IPS-18a (cell line): ENCODE results near the gene FAM20A.

Source experiments
- H3K27ac ChIP-seq: one replicate; pipeline ENCODE4 v1.5.1; 2013; ENCODE audit warnings: low read length
- H3K27me3 ChIP-seq: one replicate; pipeline ENCODE4 v1.6.1; 2013; ENCODE audit warnings: mild to moderate bottlenecking, low read length; ENCODE audit not compliant: control insufficient read depth, insufficient read depth
- H3K36me3 ChIP-seq: one replicate; pipeline ENCODE4 v1.6.1; 2013; ENCODE audit warnings: low read depth, low read length; ENCODE audit not compliant: control insufficient read depth
- H3K4me1 ChIP-seq: one replicate; pipeline ENCODE4 v1.6.1; 2013; ENCODE audit warnings: low read depth, low read length; ENCODE audit not compliant: control insufficient read depth
- H3K4me3 ChIP-seq: one replicate; pipeline ENCODE4 v1.5.1; 2013; ENCODE audit warnings: low read length
- H3K9ac ChIP-seq: one replicate; pipeline ENCODE4 v1.6.1; 2013; ENCODE audit warnings: mild to moderate bottlenecking, low read length, moderate library complexity
- H3K9me3 ChIP-seq: one replicate; pipeline ENCODE4 v1.6.1; 2013; ENCODE audit warnings: low read depth, low read length; ENCODE audit not compliant: control insufficient read depth

FAM20A gene

DNA sequence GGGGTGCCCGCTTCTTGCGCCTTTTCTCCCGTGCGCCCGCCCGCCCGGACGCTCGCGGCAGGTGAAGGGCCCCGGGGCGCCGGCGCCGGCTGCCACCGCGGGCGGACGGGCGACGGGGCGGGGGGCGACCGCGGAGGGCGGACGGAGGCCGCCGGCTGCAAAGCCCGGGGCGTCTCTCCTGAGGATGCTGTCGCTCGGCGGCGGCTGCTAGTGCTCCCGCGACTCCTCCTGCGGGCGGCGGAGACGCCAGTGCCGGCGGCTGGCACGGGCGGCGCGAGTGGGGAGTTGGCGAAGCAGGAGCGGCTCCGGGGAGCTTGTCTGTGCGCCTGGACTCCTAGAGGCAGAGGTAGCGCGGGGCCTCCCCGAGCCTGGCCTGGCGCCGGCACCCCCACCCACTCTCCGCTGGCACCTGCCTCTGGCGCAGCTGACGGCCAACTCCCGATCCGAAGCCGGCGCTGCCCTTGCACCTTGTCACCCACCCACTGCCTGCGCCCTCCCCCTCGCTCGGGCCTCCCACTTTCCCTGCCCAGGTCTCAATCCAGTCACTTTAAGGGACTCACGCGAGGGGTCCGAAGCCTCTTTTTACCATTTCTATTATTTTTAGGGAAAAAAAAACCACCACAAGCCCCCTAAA, at the start of gene FAM20A:
Gene FAM20A, minus strand, starts transcription at position 437 of the 634 bp plus-strand sequence. CDS start 701 bp downstream, outside the sequence.
- H3K9me3 ChIP-seq = no peaks in the 10 kb centered on the region
- H3K36me3 ChIP-seq = no peaks in the 10 kb centered on the region
- peaks cover 49% of the 10 kb centered on the region for H3K27me3 ChIP-seq
- H3K4me3 ChIP-seq = peak within 1 kb of the TSS; percentile 72
- no peak within 1 kb of the TSS for H3K27ac ChIP-seq
- peak within 1 kb of the TSS; percentile 45 for H3K9ac ChIP-seq
- H3K4me1 ChIP-seq = peaks cover 9% of the 10 kb centered on the region

DNA sequence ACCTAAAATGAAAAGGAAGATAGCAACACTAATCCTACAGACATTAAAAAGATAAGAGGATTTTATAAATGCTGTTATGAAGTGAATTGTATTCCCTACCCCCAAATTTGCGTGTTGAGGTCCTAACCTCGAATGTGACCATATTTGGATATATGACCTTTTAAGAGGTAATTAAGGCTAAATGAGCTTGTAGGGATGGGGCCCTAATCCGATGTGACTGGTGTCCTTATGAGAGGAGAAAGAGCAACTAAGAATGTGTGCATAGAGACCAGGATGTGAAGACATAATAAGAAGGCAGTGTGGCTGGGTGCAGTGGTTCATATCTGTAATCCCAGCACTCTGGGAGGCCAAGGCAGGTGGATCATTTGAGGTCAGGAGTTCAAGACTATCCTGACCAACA, 48.2 kb upstream of the FAM20A start:
- no peaks in the 10 kb centered on the region for H3K4me1 ChIP-seq
- H3K27ac ChIP-seq = no peak overlapping the region
- no peaks in the 10 kb centered on the region for H3K27me3 ChIP-seq
- no peak overlapping the region for H3K4me3 ChIP-seq
- H3K36me3 ChIP-seq = no peaks in the 10 kb centered on the region
- no peak overlapping the region for H3K9ac ChIP-seq
- H3K9me3 ChIP-seq = no peaks in the 10 kb centered on the region

DNA sequence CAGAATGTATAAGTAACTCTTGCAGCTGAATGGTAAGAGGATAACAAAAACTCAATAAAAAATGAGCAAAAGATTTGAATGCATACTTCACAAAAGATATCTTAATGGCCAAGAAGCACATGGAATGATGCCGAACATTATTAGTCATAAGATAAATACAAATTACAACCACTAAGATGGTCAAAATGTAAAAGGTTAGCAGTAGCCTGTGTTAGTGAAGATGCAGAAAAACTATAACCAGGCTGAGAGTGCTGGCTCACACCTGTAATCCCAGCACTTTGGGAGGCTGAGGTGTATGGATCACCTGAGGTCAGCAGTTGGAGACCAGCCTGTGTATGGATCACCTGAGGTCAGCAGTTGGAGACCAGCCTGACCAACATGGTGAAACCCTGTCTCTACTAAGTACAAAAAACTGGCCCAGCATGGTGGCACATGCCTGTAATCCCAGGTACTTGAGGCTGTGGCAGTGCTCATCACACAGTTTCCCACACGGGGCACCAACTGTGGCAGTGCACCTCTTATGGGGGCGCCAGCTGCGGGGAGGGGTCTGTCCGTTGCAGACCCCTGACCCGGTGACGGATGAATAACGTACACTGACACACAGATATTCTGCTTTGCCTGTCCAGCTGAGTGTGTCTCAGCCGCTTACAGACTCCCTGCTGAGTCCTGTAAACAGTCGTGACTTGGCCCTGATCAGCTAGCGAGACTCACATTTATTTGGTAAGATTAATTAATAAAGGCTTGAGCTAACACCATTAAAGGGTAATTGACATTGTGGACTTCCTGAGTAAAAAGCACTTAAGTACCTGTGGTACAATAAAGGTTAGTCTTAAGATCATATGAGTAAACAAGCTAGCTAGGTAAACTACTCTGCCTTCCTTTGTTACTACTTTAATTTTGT, 45.7 kb upstream of the FAM20A start:
- Histone ChIP-seq H3K9ac (no peak overlapping the region), H3K27ac (no peak overlapping the region), H3K4me1 (no peaks in the 10 kb centered on the region)

DNA sequence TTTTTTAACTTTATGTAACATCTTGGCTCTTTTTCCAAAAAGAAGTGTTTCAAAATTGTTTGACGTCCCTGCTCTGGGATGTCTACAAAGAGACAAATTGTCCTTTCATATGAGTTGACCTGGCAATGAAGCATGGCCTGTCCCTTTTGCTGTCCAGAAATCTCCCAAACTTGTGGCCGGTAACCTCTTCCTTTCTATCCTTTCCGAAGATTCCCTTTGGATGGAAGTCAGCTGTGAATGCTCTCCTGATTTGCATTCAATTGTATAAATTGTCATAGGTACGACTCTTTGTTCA, 40.9 kb upstream of the FAM20A start:
- H3K4me3 ChIP-seq = no peak overlapping the region
- H3K27ac ChIP-seq = no peak overlapping the region
- no peaks in the 10 kb centered on the region for H3K27me3 ChIP-seq
- no peak overlapping the region for H3K9ac ChIP-seq
- no peaks in the 10 kb centered on the region for H3K4me1 ChIP-seq
- H3K9me3 ChIP-seq = no peaks in the 10 kb centered on the region
- no peaks in the 10 kb centered on the region for H3K36me3 ChIP-seq

More for the DNA sequence above, 45.7 kb upstream of the FAM20A start:
- H3K27me3 ChIP-seq = no peaks in the 10 kb centered on the region
- no peak overlapping the region for H3K4me3 ChIP-seq
- no peaks in the 10 kb centered on the region for H3K9me3 ChIP-seq
- H3K36me3 ChIP-seq = no peaks in the 10 kb centered on the region

- Histone ChIP-seq H3K36me3 (no peaks in the 10 kb centered on the region), H3K9me3 (no peaks in the 10 kb centered on the region), H3K4me3 (no peak overlapping the region), H3K27ac (no peak overlapping the region), H3K27me3 (no peaks in the 10 kb centered on the region), H3K4me1 (no peaks in the 10 kb centered on the region), H3K9ac (no peak overlapping the region)
Observed at GRCh38 chr17:68641276-68642117, 40.3 kb upstream of the FAM20A start.

DNA sequence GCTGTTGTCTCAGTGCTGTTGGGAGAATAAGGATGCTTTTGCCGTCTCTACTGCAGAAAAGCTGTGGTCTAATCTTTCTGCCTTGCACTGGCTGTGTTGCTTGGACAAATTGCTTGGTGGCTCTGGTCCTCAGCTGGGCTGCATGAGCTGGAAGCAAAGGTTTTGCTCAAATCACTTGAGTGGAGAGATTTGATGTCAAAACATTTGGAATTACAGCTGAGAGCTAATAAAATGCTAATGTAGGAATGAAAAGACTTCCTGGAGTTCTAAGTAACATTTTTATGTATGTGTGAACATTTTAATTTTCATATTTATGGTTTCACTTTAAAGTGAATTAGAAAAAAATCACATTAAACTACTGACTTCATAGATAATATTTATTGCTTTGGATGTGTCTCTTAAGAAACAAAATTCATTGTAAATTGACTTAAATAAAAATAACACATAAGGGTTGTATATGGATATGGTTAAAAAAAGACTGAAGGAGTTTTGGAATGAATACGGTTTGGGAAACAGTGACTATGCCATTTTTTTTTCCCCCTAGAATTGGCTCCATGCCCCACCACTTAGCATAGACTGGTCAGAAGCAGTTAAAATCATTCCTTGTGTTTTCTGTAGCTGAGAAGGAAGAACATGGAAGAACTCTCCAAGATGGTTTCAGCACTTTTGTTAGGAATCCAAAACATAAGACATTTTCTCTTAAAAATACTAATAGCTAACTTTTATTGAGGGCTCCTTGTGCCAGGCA, 39.2 kb upstream of the FAM20A start:
- no peaks in the 10 kb centered on the region for H3K9me3 ChIP-seq
- H3K27ac ChIP-seq = no peak overlapping the region
- H3K4me1 ChIP-seq = no peaks in the 10 kb centered on the region
- H3K27me3 ChIP-seq = no peaks in the 10 kb centered on the region
- no peak overlapping the region for H3K9ac ChIP-seq
- H3K36me3 ChIP-seq = no peaks in the 10 kb centered on the region
- no peak overlapping the region for H3K4me3 ChIP-seq

DNA sequence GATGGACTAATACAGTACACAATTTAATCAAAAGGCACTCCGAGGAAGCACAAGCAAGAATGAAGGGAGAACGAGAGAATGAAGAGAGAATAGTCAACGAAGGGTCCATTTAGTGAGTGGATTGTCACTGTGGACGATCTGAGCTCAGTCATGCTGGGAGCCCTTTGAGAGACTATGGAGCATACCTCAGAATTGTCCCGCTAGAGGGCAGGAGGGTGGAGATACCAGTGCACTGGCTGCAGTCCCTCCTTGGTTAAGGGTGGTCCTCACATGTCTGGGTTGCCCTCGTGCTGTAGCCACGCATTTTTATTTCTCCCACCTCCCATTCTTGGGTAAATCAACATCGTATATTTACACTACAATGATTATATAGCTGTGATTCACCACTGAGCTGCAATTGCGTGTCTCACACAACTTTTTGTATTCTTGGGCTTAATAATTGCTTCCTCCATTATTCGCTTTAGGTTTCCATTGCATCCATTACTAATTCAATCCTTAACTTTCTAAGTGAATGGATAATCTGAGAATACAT, 33.2 kb upstream of the FAM20A start:
- Histone ChIP-seq H3K27ac (no peak overlapping the region), H3K9me3 (no peaks in the 10 kb centered on the region), H3K27me3 (no peaks in the 10 kb centered on the region), H3K36me3 (no peaks in the 10 kb centered on the region), H3K9ac (no peak overlapping the region), H3K4me1 (no peaks in the 10 kb centered on the region), H3K4me3 (no peak overlapping the region)

GRCh38 chr17:68628576-68628957, 27.4 kb upstream of the FAM20A start:
- no peaks in the 10 kb centered on the region for H3K36me3 ChIP-seq

GRCh38 chr17:68627956-68628575, 26.9 kb upstream of the FAM20A start:
- Histone ChIP-seq H3K27me3 (no peaks in the 10 kb centered on the region), H3K36me3 (no peaks in the 10 kb centered on the region), H3K27ac (no peak overlapping the region), H3K4me1 (no peaks in the 10 kb centered on the region), H3K4me3 (no peak overlapping the region), H3K9me3 (no peaks in the 10 kb centered on the region), H3K9ac (no peak overlapping the region)

More at GRCh38 chr17:68628576-68628957, 27.4 kb upstream of the FAM20A start:
- no peak overlapping the region for H3K9ac ChIP-seq
- no peaks in the 10 kb centered on the region for H3K9me3 ChIP-seq
- H3K4me1 ChIP-seq = no peaks in the 10 kb centered on the region
- no peaks in the 10 kb centered on the region for H3K27me3 ChIP-seq
- H3K27ac ChIP-seq = no peak overlapping the region
- H3K4me3 ChIP-seq = no peak overlapping the region

- Histone ChIP-seq H3K27ac (no peak overlapping the region), H3K4me1 (no peaks in the 10 kb centered on the region), H3K36me3 (no peaks in the 10 kb centered on the region), H3K9me3 (no peaks in the 10 kb centered on the region), H3K4me3 (no peak overlapping the region), H3K9ac (no peak overlapping the region), H3K27me3 (no peaks in the 10 kb centered on the region)
Observed at GRCh38 chr17:68624381-68624780, 23.2 kb upstream of the FAM20A start.
